ENCODE data around the gene ARMS2. TPM values are rescaled to one million over a fixed set of nuclear protein-coding genes. Genes with fewer than 3 reads are reported as not detected.
A peak's percentile ranks its signal among the peaks of the same experiment; 100 is the strongest.

ARMS2 gene
- total RNA-seq, 3 donors from 2014 or later, result not detected

GRCh38 chr10:122468307-122468925 is 14.0 kb downstream of the ARMS2 start:
- intact Hi-C loops (cut with DNase I; ENCODE audit: low total_unique reads), result no loop called here
- peaks cover 0 to 4% of the 10 kb centered on the region in 2 donors for H3K4me1 ChIP-seq
- no peaks in the 10 kb centered on the region for H3K9me3 ChIP-seq
- H3K4me3 ChIP-seq, result peak overlapping the region in 1 of 3 donors; percentile 22
- TF ChIP-seq CTCF (IDR thresholded peaks at IDR 0.05), result no peak
- no peak for TF ChIP-seq POLR2A (IDR thresholded peaks at IDR 0.05)
- TF ChIP-seq POLR2AphosphoS5 (IDR thresholded peaks at IDR 0.05), result no peak
- peak overlapping the region; percentile 83 to 89 for H3K27ac ChIP-seq
- DNase-seq (ENCODE audit: low spot score in 2 of 2), result no peak
- no peaks in the 10 kb centered on the region for H3K27me3 ChIP-seq
- no peaks in the 10 kb centered on the region for H3K36me3 ChIP-seq

GRCh38 chr10:122468926-122469781 is 14.7 kb downstream of the ARMS2 start:
- Histone ChIP-seq H3K36me3 (no peaks in the 10 kb centered on the region), H3K27me3 (no peaks in the 10 kb centered on the region), H3K9me3 (no peaks in the 10 kb centered on the region), H3K4me3 (no peak overlapping the region), H3K4me1 (no peaks in the 10 kb centered on the region), H3K27ac (peak overlapping the region; percentile 90 to 94)
- DNase-seq (ENCODE audit: low spot score in 2 of 2), result peak in 1 of 2 donors; percentile 70
- peak; percentile 56 to 79 (median 78) for TF ChIP-seq POLR2AphosphoS5 (IDR thresholded peaks at IDR 0.05)
- TF ChIP-seq CTCF (IDR thresholded peaks at IDR 0.05), result no peak
- no peak for TF ChIP-seq POLR2A (IDR thresholded peaks at IDR 0.05)
- intact Hi-C loops (cut with DNase I; ENCODE audit: low total_unique reads), result no loop called here

- TF ChIP-seq POLR2AphosphoS5 (IDR thresholded peaks at IDR 0.05), result no peak
- TF ChIP-seq POLR2A (IDR thresholded peaks at IDR 0.05), result no peak
- TF ChIP-seq CTCF (IDR thresholded peaks at IDR 0.05), result no peak
- intact Hi-C loops (cut with DNase I; ENCODE audit: low total_unique reads), result no loop called here
- no peaks in the 10 kb centered on the region for H3K4me1 ChIP-seq
- DNase-seq (ENCODE audit: low spot score in 2 of 2), result no peak
- peak overlapping the region; percentile 90 to 94 for H3K27ac ChIP-seq
- H3K4me3 ChIP-seq, result no peak overlapping the region
- H3K36me3 ChIP-seq, result no peaks in the 10 kb centered on the region
- H3K9me3 ChIP-seq, result no peaks in the 10 kb centered on the region
- no peaks in the 10 kb centered on the region for H3K27me3 ChIP-seq
Observed at GRCh38 chr10:122469848-122470247, 15.4 kb downstream of the ARMS2 start.

GRCh38 chr10:122471531-122472177 is 17.2 kb downstream of the ARMS2 start:
- Histone ChIP-seq H3K4me3 (no peak overlapping the region), H3K27me3 (no peaks in the 10 kb centered on the region)

More at GRCh38 chr10:122471531-122472177, 17.2 kb downstream of the ARMS2 start:
- H3K9me3 ChIP-seq, result no peaks in the 10 kb centered on the region
- H3K36me3 ChIP-seq, result no peaks in the 10 kb centered on the region
- peak overlapping the region in 1 of 2 donors; percentile 3 for H3K27ac ChIP-seq
- DNase-seq (ENCODE audit: low spot score in 2 of 2), result no peak
- intact Hi-C loops (cut with DNase I; ENCODE audit: low total_unique reads), result no loop called here
- TF ChIP-seq CTCF (IDR thresholded peaks at IDR 0.05) (no peak), POLR2A (IDR thresholded peaks at IDR 0.05) (no peak), POLR2AphosphoS5 (IDR thresholded peaks at IDR 0.05) (no peak)
- no peaks in the 10 kb centered on the region for H3K4me1 ChIP-seq

Data from breast epithelium (tissue), 4 donors.